H9 (cell line): ENCODE measurements around the gene C1QTNF6. TPM values are rescaled to one million over a fixed set of nuclear protein-coding genes. Genes with fewer than 3 reads are reported as not detected.
A peak's percentile ranks its signal among the peaks of the same experiment; 100 is the strongest.

ENCODE experiments used
- DNase-seq: peaks from one replicate; pipeline ENCODE4 v3.0.0-alpha.2; 2017
- H2AFZ ChIP-seq: one replicate; pipeline ENCODE4 v1.6.1; 2013; ENCODE audit warnings: mild to moderate bottlenecking, low read length, control low read depth, moderate library complexity
- H2AK5ac ChIP-seq: 2 replicates; pipeline ENCODE4 v1.6.1; 2013; ENCODE audit warnings: low read length, control low read depth, mixed read lengths; ENCODE audit not compliant: insufficient read length
- H2BK120ac ChIP-seq: one replicate; pipeline ENCODE4 v1.6.1; 2013; ENCODE audit warnings: low read depth, mild to moderate bottlenecking, low read length, control low read depth, inconsistent platforms; ENCODE audit not compliant: poor library complexity, severe bottlenecking
- H2BK12ac ChIP-seq: 2 replicates; pipeline ENCODE4 v1.6.1; 2013; ENCODE audit warnings: low read length, control low read depth, mixed read lengths, low read depth; ENCODE audit not compliant: insufficient read length
- H2BK15ac ChIP-seq: 2 replicates; pipeline ENCODE4 v1.6.1; 2013; ENCODE audit warnings: low read depth, low read length, control low read depth
- H2BK20ac ChIP-seq: one replicate; pipeline ENCODE4 v1.6.1; 2013; ENCODE audit warnings: low read depth, mild to moderate bottlenecking, low read length, control low read depth, inconsistent platforms; ENCODE audit not compliant: poor library complexity, severe bottlenecking
- H2BK5ac ChIP-seq: 2 replicates; pipeline ENCODE4 v1.6.1; 2013; ENCODE audit warnings: low read length, control low read depth, mixed read lengths; ENCODE audit not compliant: insufficient read length
- H3K14ac ChIP-seq: 2 replicates; pipeline ENCODE4 v1.6.1; 2013; ENCODE audit warnings: low read length, control low read depth; ENCODE audit not compliant: insufficient read depth
- H3K18ac ChIP-seq: 2 replicates; pipeline ENCODE4 v1.6.1; 2013; ENCODE audit warnings: low read depth, mild to moderate bottlenecking, mixed read lengths, low read length, control low read depth; ENCODE audit not compliant: insufficient read length
- H3K23ac ChIP-seq: 2 replicates; pipeline ENCODE4 v1.6.1; 2013; ENCODE audit warnings: low read length, control low read depth, mixed read lengths, low read depth; ENCODE audit not compliant: insufficient read length
- H3K23me2 ChIP-seq: 2 replicates; pipeline ENCODE4 v1.6.1; 2013; ENCODE audit warnings: low read depth, mild to moderate bottlenecking, mixed read lengths, low read length, control low read depth; ENCODE audit not compliant: insufficient read length, poor library complexity, severe bottlenecking
- H3K27ac ChIP-seq: 2 replicates; pipeline ENCODE4 v1.5.1; 2013; ENCODE audit warnings: low read length, control low read depth, mixed read lengths, low read depth; ENCODE audit not compliant: insufficient read length
- H3K27me3 ChIP-seq: 2 replicates; pipeline ENCODE4 v1.6.1; 2013; ENCODE audit warnings: low read length, control low read depth, inconsistent platforms; ENCODE audit not compliant: insufficient read depth
- H3K4ac ChIP-seq: 2 replicates; pipeline ENCODE4 v1.6.1; 2013; ENCODE audit warnings: low read depth, mild to moderate bottlenecking, control low read depth, inconsistent platforms, low read length, moderate library complexity
- H3K4me1 ChIP-seq: 2 replicates; pipeline ENCODE4 v1.6.1; 2013; ENCODE audit warnings: low read length, control low read depth, inconsistent platforms; ENCODE audit not compliant: insufficient read depth
- H3K4me2 ChIP-seq: 2 replicates; pipeline ENCODE4 v1.6.1; 2013; ENCODE audit warnings: low read length, control low read depth, mixed read lengths; ENCODE audit not compliant: insufficient read length, insufficient read depth
- H3K56ac ChIP-seq: 2 replicates; pipeline ENCODE4 v1.6.1; 2013; ENCODE audit warnings: low read depth, mild to moderate bottlenecking, mixed read lengths, low read length, control low read depth; ENCODE audit not compliant: insufficient read length
- H3K79me1 ChIP-seq: 2 replicates; pipeline ENCODE4 v1.6.1; 2013; ENCODE audit warnings: low read depth, mild to moderate bottlenecking, moderate library complexity, low read length, control low read depth, inconsistent platforms; ENCODE audit not compliant: insufficient read depth, poor library complexity, severe bottlenecking
- H3K79me2 ChIP-seq: 2 replicates; pipeline ENCODE4 v1.6.1; 2013; ENCODE audit warnings: low read length, control low read depth, inconsistent platforms; ENCODE audit not compliant: insufficient read depth
- H3K9ac ChIP-seq: 2 replicates; pipeline ENCODE4 v1.6.1; 2013; ENCODE audit warnings: low read length, control low read depth, mixed read lengths; ENCODE audit not compliant: insufficient read length; ENCODE audit errors: extremely low read depth
- H3K9me3 ChIP-seq: one replicate; pipeline ENCODE4 v1.6.1; 2013; ENCODE audit warnings: low read depth, low read length, inconsistent platforms; ENCODE audit not compliant: control insufficient read depth
- H3T11ph ChIP-seq: one replicate; pipeline ENCODE4 v1.6.1; 2013; ENCODE audit warnings: mild to moderate bottlenecking, low read length, control low read depth, inconsistent platforms
- H4K20me1 ChIP-seq: one replicate; pipeline ENCODE4 v1.6.1; 2013; ENCODE audit not compliant: control insufficient read depth, insufficient read length, insufficient read depth
- H4K5ac ChIP-seq: 2 replicates; pipeline ENCODE4 v1.6.1; 2013; ENCODE audit warnings: low read depth, mild to moderate bottlenecking, mixed read lengths, low read length, control low read depth; ENCODE audit not compliant: insufficient read length
- H4K8ac ChIP-seq: replicated peaks from 2 replicates; pipeline ENCODE4 v1.6.1; 2013; ENCODE audit warnings: low read length, control low read depth, mixed read lengths, low read depth; ENCODE audit not compliant: insufficient read length
- H4K91ac ChIP-seq: 2 replicates; pipeline ENCODE4 v1.6.1; 2013; ENCODE audit warnings: low read depth, mild to moderate bottlenecking, moderate library complexity, mixed read lengths, low read length, control low read depth; ENCODE audit not compliant: insufficient read length
- H3K27ac Mint-ChIP-seq, 3 experiments: 2 replicates in 2 of 3; 3 replicates in 1 of 3; pipeline ENCODE4 v1.8.0; 2020 to 2021; ENCODE audit warnings: mixed read lengths in 3 of 3, mild to moderate bottlenecking in 1 of 3, moderate library complexity in 1 of 3
- H3K27me3 Mint-ChIP-seq: 2 replicates; pipeline ENCODE4 v1.8.0; 2021; ENCODE audit warnings: low read depth, mild to moderate bottlenecking, moderate library complexity, mixed read lengths
- H3K36me3 Mint-ChIP-seq, 3 experiments: 2 replicates in 2 of 3; 3 replicates in 1 of 3; pipeline ENCODE4 v1.8.0; 2020 to 2021; ENCODE audit warnings: low read depth in 3 of 3, mixed read lengths in 3 of 3; ENCODE audit not compliant: insufficient read depth in 1 of 3
- H3K4me1 Mint-ChIP-seq, 2 experiments: 2 replicates each; pipeline ENCODE4 v1.8.0; 2020; ENCODE audit warnings: mixed read lengths in 2 of 2
- H3K4me3 Mint-ChIP-seq, 2 experiments: 2 replicates in 1 of 2; 3 replicates in 1 of 2; pipeline ENCODE4 v1.8.0; 2020 to 2021; ENCODE audit warnings: mild to moderate bottlenecking in 2 of 2, mixed read lengths in 2 of 2, moderate library complexity in 1 of 2
- H3K9me3 Mint-ChIP-seq, 2 experiments: 2 replicates in 1 of 2; 3 replicates in 1 of 2; pipeline ENCODE4 v1.8.0; 2020; ENCODE audit warnings: mild to moderate bottlenecking in 2 of 2, mixed read lengths in 2 of 2, moderate library complexity in 1 of 2
- WGBS: extraction: QIAGEN DNeasy Blood & Tissue Kit; methylation state at CpG from one replicate; pipeline ENCODE4 v1.1.7; 2013; ENCODE audit warnings: missing lambda C conversion rate, low lambda C conversion rate, mixed read lengths; ENCODE audit not compliant: insufficient read length; ENCODE audit errors: extremely low coverage; 5-methylcytosine and 5-hydroxymethylcytosine counted together
- total RNA-seq: library from RNA; stranded (reverse); gene quantifications from 2 replicates; pipeline ENCODE4 v1.2.1, GENCODE V29; 2021
- TF ChIP-seq, protein P1 (sequence below): fragments of 200-600 bp; sonication (generic); conservative IDR thresholded peaks from 3 replicates; pipeline ENCODE4 v1.8.0; 2021; ENCODE audit warnings: antibody characterized with exemption, mild to moderate bottlenecking

The C1QTNF6 gene
- total RNA-seq, 1 experiment from 2014 or later: 5.0 TPM

DNA sequence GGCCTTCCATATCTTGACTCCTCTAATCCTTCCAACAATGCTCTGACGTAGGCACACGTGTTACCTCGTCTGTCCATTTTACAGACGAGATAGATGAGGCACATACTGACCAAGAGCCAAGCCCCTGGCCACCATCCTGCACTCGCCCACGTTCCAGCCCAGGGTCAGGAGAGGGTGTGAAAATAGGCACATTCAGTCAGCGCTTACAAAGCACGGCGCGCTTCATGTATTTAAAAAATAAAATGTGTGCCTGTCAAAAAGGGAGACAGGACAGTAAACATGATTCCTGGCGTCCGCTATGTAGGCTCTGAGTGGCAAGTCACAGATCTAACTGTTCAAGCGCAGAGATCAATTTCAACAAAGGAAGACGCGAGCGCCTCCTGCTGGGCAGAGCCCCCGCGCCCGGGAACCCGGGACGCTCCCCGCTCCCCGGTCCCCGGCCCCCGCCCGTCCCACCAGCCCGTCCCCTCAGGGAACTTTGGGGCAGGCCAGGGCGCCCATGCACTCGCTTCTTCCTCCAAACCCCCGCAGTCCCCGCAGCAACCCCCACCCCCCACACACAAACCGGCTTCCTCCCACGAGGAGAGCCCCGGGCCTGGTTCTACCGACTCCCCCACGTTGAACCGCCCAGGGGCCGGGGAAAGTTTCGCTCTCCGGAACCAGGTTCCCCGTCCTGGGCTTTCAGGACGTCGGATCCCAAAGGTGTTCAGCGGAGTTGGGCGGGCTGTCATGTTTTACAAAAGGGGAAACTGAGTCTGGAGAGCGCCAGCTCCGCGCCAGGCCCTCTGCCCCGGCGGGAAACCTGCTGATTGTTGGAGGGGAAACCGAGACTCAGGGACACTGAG, 10.4 kb upstream of the C1QTNF6 start:
- no peak overlapping the region for H2BK20ac ChIP-seq
- no peak overlapping the region for H3K4ac ChIP-seq
- H2BK5ac ChIP-seq: no peak overlapping the region
- H3K79me1 ChIP-seq: no peaks in the 10 kb centered on the region
- H2BK15ac ChIP-seq: no peak overlapping the region
- no peak overlapping the region for H2BK120ac ChIP-seq
- H3K14ac ChIP-seq: peak overlapping the region; percentile 74; the same call in 1 of the 2 replicates
- H2AFZ ChIP-seq: no peak overlapping the region
- H4K20me1 ChIP-seq: no peaks in the 10 kb centered on the region
- H3K27me3 ChIP-seq: no peaks in the 10 kb centered on the region
- peak; percentile 77 for DNase-seq
- H3K27me3 Mint-ChIP-seq: peaks cover 7% of the 10 kb centered on the region
- H4K5ac ChIP-seq: no peak overlapping the region
- no peak overlapping the region for H4K91ac ChIP-seq
- peak overlapping the region; percentile 79 to 82 for H3K4me3 Mint-ChIP-seq
- H3K9me3 Mint-ChIP-seq: peaks cover 3 to 4% of the 10 kb centered on the region in 2 experiments; a peak in 3 of 5 replicates
- no peak overlapping the region for H3K27ac ChIP-seq
- no CpG with 5 or more reads among the region's 51 CpGs for WGBS
- peak overlapping the region in 2 of 3 experiments; percentile 44 to 77; a peak in 2 of 7 replicates for H3K27ac Mint-ChIP-seq
- H3K79me2 ChIP-seq: no peaks in the 10 kb centered on the region
- peak overlapping the region; percentile 77 for H3K9ac ChIP-seq
- H3K23me2 ChIP-seq: peaks cover 5% of the 10 kb centered on the region
- no peaks in the 10 kb centered on the region for H3K9me3 ChIP-seq
- peaks cover 20 to 42% of the 10 kb centered on the region in 2 experiments for H3K4me1 Mint-ChIP-seq
- no peak overlapping the region for H2BK12ac ChIP-seq
- no peaks in the 10 kb centered on the region; the same call in 1 of the 2 replicates for H3K4me1 ChIP-seq
- H3T11ph ChIP-seq: no peak overlapping the region
- no peak overlapping the region for H4K8ac ChIP-seq
- peaks cover 1 to 2% (median 2%) of the 10 kb centered on the region in 3 experiments; a peak in 4 of 7 replicates for H3K36me3 Mint-ChIP-seq
- H3K18ac ChIP-seq: peak overlapping the region; percentile 89
- H3K23ac ChIP-seq: no peak overlapping the region
- no peak overlapping the region for H2AK5ac ChIP-seq
- TF ChIP-seq, protein P1, sequence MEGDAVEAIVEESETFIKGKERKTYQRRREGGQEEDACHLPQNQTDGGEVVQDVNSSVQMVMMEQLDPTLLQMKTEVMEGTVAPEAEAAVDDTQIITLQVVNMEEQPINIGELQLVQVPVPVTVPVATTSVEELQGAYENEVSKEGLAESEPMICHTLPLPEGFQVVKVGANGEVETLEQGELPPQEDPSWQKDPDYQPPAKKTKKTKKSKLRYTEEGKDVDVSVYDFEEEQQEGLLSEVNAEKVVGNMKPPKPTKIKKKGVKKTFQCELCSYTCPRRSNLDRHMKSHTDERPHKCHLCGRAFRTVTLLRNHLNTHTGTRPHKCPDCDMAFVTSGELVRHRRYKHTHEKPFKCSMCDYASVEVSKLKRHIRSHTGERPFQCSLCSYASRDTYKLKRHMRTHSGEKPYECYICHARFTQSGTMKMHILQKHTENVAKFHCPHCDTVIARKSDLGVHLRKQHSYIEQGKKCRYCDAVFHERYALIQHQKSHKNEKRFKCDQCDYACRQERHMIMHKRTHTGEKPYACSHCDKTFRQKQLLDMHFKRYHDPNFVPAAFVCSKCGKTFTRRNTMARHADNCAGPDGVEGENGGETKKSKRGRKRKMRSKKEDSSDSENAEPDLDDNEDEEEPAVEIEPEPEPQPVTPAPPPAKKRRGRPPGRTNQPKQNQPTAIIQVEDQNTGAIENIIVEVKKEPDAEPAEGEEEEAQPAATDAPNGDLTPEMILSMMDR: peak; percentile 91
- peak overlapping the region; percentile 87 for H3K4me2 ChIP-seq
- no peak overlapping the region for H3K56ac ChIP-seq
